Liver (tissue), 9 donors: ENCODE data around the gene NPL. TPM values are rescaled to one million over a fixed set of nuclear protein-coding genes. Genes with fewer than 3 reads are reported as not detected.

Experiments
- DNase-seq: peaks from one replicate; pipeline ENCODE4 v3.0.0-alpha.2; 2017; ENCODE audit warnings: low spot score
- H3K27ac ChIP-seq, 2 donors: one replicate each; pipeline ENCODE4 v1.7.0; 2013; ENCODE audit warnings: inconsistent platforms in 2 of 2, low read length in 2 of 2, control low read depth in 1 of 2, low read depth in 1 of 2, mild to moderate bottlenecking in 1 of 2
- H3K27me3 ChIP-seq, 4 donors: one replicate each; pipeline versions ENCODE4 v1.6.1 to v1.7.0; 2013; ENCODE audit warnings: low read length in 3 of 4, inconsistent platforms in 1 of 4, mild to moderate bottlenecking in 1 of 4, moderate library complexity in 1 of 4; ENCODE audit not compliant: control insufficient read depth in 4 of 4, insufficient read depth in 4 of 4
- H3K36me3 ChIP-seq, 4 donors: one replicate each; pipeline versions ENCODE4 v1.6.1 to v1.7.0; 2013; ENCODE audit warnings: low read length in 3 of 4, mild to moderate bottlenecking in 3 of 4, low read depth in 1 of 4, moderate library complexity in 1 of 4; ENCODE audit not compliant: control insufficient read depth in 4 of 4, insufficient read depth in 3 of 4
- H3K4me1 ChIP-seq, 4 donors: one replicate each; pipeline versions ENCODE4 v1.6.1 to v1.7.0; 2013; ENCODE audit warnings: low read length in 3 of 4, mild to moderate bottlenecking in 3 of 4, moderate library complexity in 1 of 4; ENCODE audit not compliant: control insufficient read depth in 4 of 4, insufficient read depth in 4 of 4
- H3K4me3 ChIP-seq, 3 donors: one replicate each; pipeline versions ENCODE4 v1.6.1 to v1.7.0; 2013; ENCODE audit warnings: low read length in 3 of 3, control low read depth in 1 of 3, low read depth in 1 of 3, mild to moderate bottlenecking in 1 of 3
- H3K9ac ChIP-seq, 2 donors: one replicate each; pipeline ENCODE4 v1.7.0; 2013; ENCODE audit warnings: low read length in 2 of 2, mild to moderate bottlenecking in 2 of 2, moderate library complexity in 2 of 2, control low read depth in 1 of 2, low read depth in 1 of 2
- H3K9me3 ChIP-seq, 4 donors: one replicate each; pipeline versions ENCODE4 v1.6.1 to v1.7.0; 2013; ENCODE audit warnings: low read length in 3 of 4; ENCODE audit not compliant: control insufficient read depth in 4 of 4
- EGR1 ChIP-seq, 2 donors: IDR thresholded peaks; 2 replicates each; pipeline ENCODE4 v1.6.1; 2016 to 2018; ENCODE audit warnings: antibody characterized with exemption in 2 of 2, low read depth in 2 of 2
- FOXA1 ChIP-seq: IDR thresholded peaks from 2 replicates; pipeline ENCODE4 v1.6.1; 2016; ENCODE audit warnings: antibody characterized with exemption
- FOXA2 ChIP-seq: IDR thresholded peaks from 2 replicates; pipeline ENCODE4 v1.6.1; 2016; ENCODE audit warnings: antibody characterized with exemption
- GABPA ChIP-seq, 2 donors: IDR thresholded peaks in 1 of 2; conservative IDR thresholded peaks in 1 of 2; 2 replicates each; pipeline ENCODE4 v1.6.1; 2016; ENCODE audit warnings: antibody characterized with exemption in 2 of 2, mild to moderate bottlenecking in 1 of 2, moderate library complexity in 1 of 2
- HNF4A ChIP-seq, 2 donors: conservative IDR thresholded peaks; 2 replicates each; pipeline ENCODE4 v1.6.1; 2016; ENCODE audit warnings: antibody characterized with exemption in 2 of 2, mild to moderate bottlenecking in 2 of 2
- HNF4G ChIP-seq: IDR thresholded peaks from 2 replicates; pipeline ENCODE4 v1.6.1; 2016; ENCODE audit warnings: antibody characterized with exemption
- RAD21 ChIP-seq, 2 donors: IDR thresholded peaks; 2 replicates each; pipeline ENCODE4 v1.6.1; 2016; ENCODE audit warnings: antibody characterized with exemption in 2 of 2, mild to moderate bottlenecking in 2 of 2
- RXRA ChIP-seq, 2 donors: IDR thresholded peaks; 2 replicates each; pipeline ENCODE4 v1.6.1; 2017 to 2018; ENCODE audit warnings: antibody characterized with exemption in 2 of 2, mild to moderate bottlenecking in 1 of 2
- SP1 ChIP-seq: IDR thresholded peaks from 2 replicates; pipeline ENCODE4 v1.6.1; 2018; ENCODE audit warnings: antibody characterized with exemption, mild to moderate bottlenecking
- TAF1 ChIP-seq: conservative IDR thresholded peaks from 2 replicates; pipeline ENCODE4 v1.6.1; 2016; ENCODE audit warnings: antibody characterized with exemption, mild to moderate bottlenecking
- YY1 ChIP-seq: IDR thresholded peaks from 2 replicates; pipeline ENCODE4 v1.6.1; 2016; ENCODE audit warnings: antibody characterized with exemption, mild to moderate bottlenecking
- WGBS: extraction: QIAGEN DNeasy Blood & Tissue Kit; methylation state at CpG from one replicate; pipeline ENCODE4 v1.1.7; 2013; 5-methylcytosine and 5-hydroxymethylcytosine counted together
- polyA plus RNA-seq, 2 donors: library from polyadenylated mRNA; stranded (reverse) in 1 of 2; unstranded in 1 of 2; fragments of 200-250 nt in 1 of 2; fragments of >200 nt in 1 of 2; fragmentation: Nextera tagmentation in 1 of 2; extraction: Ambion mirVana in 1 of 2; gene quantifications; one replicate each; pipeline versions ENCODE4 v1.2.1 to v1.2.3, GENCODE V29; 2013 to 2015
- total RNA-seq, 2 donors: library from RNA; depleted of rRNA; stranded (reverse); fragments of >200 nt; gene quantifications; one replicate each; pipeline ENCODE4 v1.2.3, GENCODE V29; 2014
- TF ChIP-seq, protein P1 (sequence below): IDR thresholded peaks from 2 replicates; pipeline ENCODE4 v1.6.1; 2016; ENCODE audit warnings: antibody characterized with exemption, mild to moderate bottlenecking
- TF ChIP-seq, protein P2 (sequence below): fragments of 150-350 bp; IDR thresholded peaks from 2 replicates; pipeline ENCODE4 v1.5.1; 2017; ENCODE audit warnings: improper control_type of control experiment, low read depth, low read length; ENCODE audit not compliant: missing input control
- TF ChIP-seq, protein P3 (sequence below): IDR thresholded peaks from 2 replicates; pipeline ENCODE4 v1.6.1; 2016; ENCODE audit warnings: antibody characterized with exemption
- TF ChIP-seq, protein P4 (sequence below): IDR thresholded peaks from 2 replicates; pipeline ENCODE4 v1.6.1; 2016; ENCODE audit warnings: antibody characterized with exemption
- TF ChIP-seq, protein P5 (sequence below): IDR thresholded peaks from 2 replicates; pipeline ENCODE4 v1.6.1; 2016; ENCODE audit warnings: antibody characterized with exemption
- donor health status: healthy.
- donor health status: healthy.
- donor health status: healthy.
- donor health status: healthy.
- donor health status: healthy.

The NPL gene
- total and polyA plus RNA-seq, 4 donors: 8.5 to 47.3 (median 15.9) TPM

DNA sequence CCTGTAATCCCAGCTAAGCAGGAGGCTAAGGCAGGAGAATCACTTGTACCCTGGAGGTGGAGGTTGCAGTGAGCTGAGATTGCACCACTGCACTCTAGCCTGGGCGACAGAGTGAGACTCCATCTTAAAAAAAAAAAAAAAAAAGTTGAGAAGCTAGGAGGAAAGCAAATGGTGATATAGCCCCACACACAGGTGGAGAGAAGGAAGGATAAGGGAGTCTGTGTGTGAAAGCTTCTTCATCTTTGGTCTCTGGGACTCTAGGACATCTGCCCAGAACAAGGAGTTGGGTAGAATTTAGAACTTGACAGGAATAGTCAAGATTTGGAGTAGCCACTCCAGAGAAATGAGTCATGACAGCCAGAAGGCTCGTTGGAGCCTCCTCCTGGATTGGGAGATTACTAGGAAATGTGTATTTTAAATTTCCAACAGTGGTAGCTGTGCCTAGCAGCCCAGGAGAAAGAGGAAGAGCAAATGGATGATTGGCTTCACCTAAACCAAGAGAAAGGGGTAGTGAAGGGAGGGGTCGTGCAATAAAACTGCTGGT is 19.9 kb downstream of the NPL start:
- no peak for DNase-seq
- Histone ChIP-seq H3K9me3 (no peaks in the 10 kb centered on the region), H3K4me3 (no peak overlapping the region), H3K4me1 (no peaks in the 10 kb centered on the region), H3K27ac (no peak overlapping the region), H3K36me3 (peaks cover 2 to 17% (median 4%) of the 10 kb centered on the region in 4 donors), H3K27me3 (no peaks in the 10 kb centered on the region), H3K9ac (no peak overlapping the region)
- WGBS: 81% methylated on average over 3 of the region's 3 CpGs
- no peak for TF ChIP-seq YY1
- TF ChIP-seq RXRA (IDR thresholded peaks at IDR 0.05): no peak
- TF ChIP-seq, protein P1, sequence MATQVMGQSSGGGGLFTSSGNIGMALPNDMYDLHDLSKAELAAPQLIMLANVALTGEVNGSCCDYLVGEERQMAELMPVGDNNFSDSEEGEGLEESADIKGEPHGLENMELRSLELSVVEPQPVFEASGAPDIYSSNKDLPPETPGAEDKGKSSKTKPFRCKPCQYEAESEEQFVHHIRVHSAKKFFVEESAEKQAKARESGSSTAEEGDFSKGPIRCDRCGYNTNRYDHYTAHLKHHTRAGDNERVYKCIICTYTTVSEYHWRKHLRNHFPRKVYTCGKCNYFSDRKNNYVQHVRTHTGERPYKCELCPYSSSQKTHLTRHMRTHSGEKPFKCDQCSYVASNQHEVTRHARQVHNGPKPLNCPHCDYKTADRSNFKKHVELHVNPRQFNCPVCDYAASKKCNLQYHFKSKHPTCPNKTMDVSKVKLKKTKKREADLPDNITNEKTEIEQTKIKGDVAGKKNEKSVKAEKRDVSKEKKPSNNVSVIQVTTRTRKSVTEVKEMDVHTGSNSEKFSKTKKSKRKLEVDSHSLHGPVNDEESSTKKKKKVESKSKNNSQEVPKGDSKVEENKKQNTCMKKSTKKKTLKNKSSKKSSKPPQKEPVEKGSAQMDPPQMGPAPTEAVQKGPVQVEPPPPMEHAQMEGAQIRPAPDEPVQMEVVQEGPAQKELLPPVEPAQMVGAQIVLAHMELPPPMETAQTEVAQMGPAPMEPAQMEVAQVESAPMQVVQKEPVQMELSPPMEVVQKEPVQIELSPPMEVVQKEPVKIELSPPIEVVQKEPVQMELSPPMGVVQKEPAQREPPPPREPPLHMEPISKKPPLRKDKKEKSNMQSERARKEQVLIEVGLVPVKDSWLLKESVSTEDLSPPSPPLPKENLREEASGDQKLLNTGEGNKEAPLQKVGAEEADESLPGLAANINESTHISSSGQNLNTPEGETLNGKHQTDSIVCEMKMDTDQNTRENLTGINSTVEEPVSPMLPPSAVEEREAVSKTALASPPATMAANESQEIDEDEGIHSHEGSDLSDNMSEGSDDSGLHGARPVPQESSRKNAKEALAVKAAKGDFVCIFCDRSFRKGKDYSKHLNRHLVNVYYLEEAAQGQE: no peak
- TF ChIP-seq EGR1 (IDR thresholded peaks at IDR 0.05; ENCODE audit: low read depth in 2 of 2): no peak
- no peak for TF ChIP-seq HNF4A (conservative IDR thresholded peaks at IDR 0.05)
- TF ChIP-seq FOXA2: no peak
- TF ChIP-seq HNF4G: no peak
- no peak for TF ChIP-seq SP1
- TF ChIP-seq, protein P2, sequence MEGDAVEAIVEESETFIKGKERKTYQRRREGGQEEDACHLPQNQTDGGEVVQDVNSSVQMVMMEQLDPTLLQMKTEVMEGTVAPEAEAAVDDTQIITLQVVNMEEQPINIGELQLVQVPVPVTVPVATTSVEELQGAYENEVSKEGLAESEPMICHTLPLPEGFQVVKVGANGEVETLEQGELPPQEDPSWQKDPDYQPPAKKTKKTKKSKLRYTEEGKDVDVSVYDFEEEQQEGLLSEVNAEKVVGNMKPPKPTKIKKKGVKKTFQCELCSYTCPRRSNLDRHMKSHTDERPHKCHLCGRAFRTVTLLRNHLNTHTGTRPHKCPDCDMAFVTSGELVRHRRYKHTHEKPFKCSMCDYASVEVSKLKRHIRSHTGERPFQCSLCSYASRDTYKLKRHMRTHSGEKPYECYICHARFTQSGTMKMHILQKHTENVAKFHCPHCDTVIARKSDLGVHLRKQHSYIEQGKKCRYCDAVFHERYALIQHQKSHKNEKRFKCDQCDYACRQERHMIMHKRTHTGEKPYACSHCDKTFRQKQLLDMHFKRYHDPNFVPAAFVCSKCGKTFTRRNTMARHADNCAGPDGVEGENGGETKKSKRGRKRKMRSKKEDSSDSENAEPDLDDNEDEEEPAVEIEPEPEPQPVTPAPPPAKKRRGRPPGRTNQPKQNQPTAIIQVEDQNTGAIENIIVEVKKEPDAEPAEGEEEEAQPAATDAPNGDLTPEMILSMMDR: no peak
- TF ChIP-seq, protein P3, sequence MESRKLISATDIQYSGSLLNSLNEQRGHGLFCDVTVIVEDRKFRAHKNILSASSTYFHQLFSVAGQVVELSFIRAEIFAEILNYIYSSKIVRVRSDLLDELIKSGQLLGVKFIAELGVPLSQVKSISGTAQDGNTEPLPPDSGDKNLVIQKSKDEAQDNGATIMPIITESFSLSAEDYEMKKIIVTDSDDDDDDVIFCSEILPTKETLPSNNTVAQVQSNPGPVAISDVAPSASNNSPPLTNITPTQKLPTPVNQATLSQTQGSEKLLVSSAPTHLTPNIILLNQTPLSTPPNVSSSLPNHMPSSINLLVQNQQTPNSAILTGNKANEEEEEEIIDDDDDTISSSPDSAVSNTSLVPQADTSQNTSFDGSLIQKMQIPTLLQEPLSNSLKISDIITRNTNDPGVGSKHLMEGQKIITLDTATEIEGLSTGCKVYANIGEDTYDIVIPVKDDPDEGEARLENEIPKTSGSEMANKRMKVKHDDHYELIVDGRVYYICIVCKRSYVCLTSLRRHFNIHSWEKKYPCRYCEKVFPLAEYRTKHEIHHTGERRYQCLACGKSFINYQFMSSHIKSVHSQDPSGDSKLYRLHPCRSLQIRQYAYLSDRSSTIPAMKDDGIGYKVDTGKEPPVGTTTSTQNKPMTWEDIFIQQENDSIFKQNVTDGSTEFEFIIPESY: no peak
- TF ChIP-seq, protein P4, sequence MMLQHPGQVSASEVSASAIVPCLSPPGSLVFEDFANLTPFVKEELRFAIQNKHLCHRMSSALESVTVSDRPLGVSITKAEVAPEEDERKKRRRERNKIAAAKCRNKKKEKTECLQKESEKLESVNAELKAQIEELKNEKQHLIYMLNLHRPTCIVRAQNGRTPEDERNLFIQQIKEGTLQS: no peak
- no peak for TF ChIP-seq TAF1
- TF ChIP-seq GABPA (IDR thresholded peaks at IDR 0.05 in 1 of 2, conservative IDR thresholded peaks at IDR 0.05 in 1 of 2): no peak
- TF ChIP-seq, protein P5, sequence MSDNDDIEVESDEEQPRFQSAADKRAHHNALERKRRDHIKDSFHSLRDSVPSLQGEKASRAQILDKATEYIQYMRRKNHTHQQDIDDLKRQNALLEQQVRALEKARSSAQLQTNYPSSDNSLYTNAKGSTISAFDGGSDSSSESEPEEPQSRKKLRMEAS: no peak
- TF ChIP-seq RAD21 (IDR thresholded peaks at IDR 0.05): no peak
- TF ChIP-seq FOXA1: no peak
